Smooth muscle cell (in vitro differentiated cells): ENCODE measurements around the gene PLXNA2. TPM values are rescaled to one million over a fixed set of nuclear protein-coding genes. Genes with fewer than 3 reads are reported as not detected.

ENCODE experiments used
- DNase-seq: peaks from one replicate; lab custom pipeline; 2025; ENCODE audit not compliant: unreplicated experiment; lab: John Stamatoyannopoulos, UW
- H2AFZ ChIP-seq: fragments of 200-600 bp; sonication (generic); 2 replicates; pipeline ENCODE4 v1.6.0; 2016; ENCODE audit warnings: antibody characterized with exemption, low read depth, mild to moderate bottlenecking
- H3F3A ChIP-seq: fragments of 200-600 bp; sonication (generic); 2 replicates; pipeline ENCODE4 v1.6.0; 2017; ENCODE audit warnings: antibody characterized with exemption, low read depth
- H3K27ac ChIP-seq: fragments of 200-600 bp; sonication (generic); 2 replicates; pipeline ENCODE4 v1.5.1; 2016; ENCODE audit warnings: low read depth, mild to moderate bottlenecking
- H3K27me3 ChIP-seq: fragments of 200-600 bp; sonication (generic); 2 replicates; pipeline ENCODE4 v1.6.1; 2016; ENCODE audit warnings: low read depth, mild to moderate bottlenecking
- H3K36me3 ChIP-seq: fragments of 200-600 bp; sonication (generic); 2 replicates; pipeline ENCODE4 v1.5.1; 2016; ENCODE audit warnings: low read depth
- H3K4me1 ChIP-seq: fragments of 200-600 bp; sonication (generic); 2 replicates; pipeline ENCODE4 v1.5.1; 2016; ENCODE audit warnings: low read depth
- H3K4me2 ChIP-seq: fragments of 200-600 bp; sonication (generic); 2 replicates; pipeline ENCODE4 v1.6.0; 2016; ENCODE audit warnings: mild to moderate bottlenecking
- H3K4me3 ChIP-seq: fragments of 200-600 bp; sonication (generic); 2 replicates; pipeline ENCODE4 v1.5.1; 2016; ENCODE audit warnings: mild to moderate bottlenecking
- H3K79me2 ChIP-seq: fragments of 200-600 bp; sonication (generic); 2 replicates; pipeline ENCODE4 v1.6.0; 2016; ENCODE audit warnings: low read depth, mild to moderate bottlenecking
- H3K9ac ChIP-seq: fragments of 200-600 bp; sonication (generic); 2 replicates; pipeline ENCODE4 v1.6.0; 2016; ENCODE audit warnings: low read depth
- H3K9me3 ChIP-seq: fragments of 200-600 bp; sonication (generic); replicated peaks from 2 replicates; pipeline ENCODE4 v1.5.1; 2016; ENCODE audit warnings: low read depth
- H4K20me1 ChIP-seq: fragments of 200-600 bp; sonication (generic); 2 replicates; pipeline ENCODE4 v1.6.0; 2016; ENCODE audit warnings: low read depth
- WGBS: methylation state at CpG from one replicate; pipeline ENCODE4 v1.1.7; 2016; ENCODE audit warnings: low lambda C conversion rate; 5-methylcytosine and 5-hydroxymethylcytosine counted together
- polyA plus RNA-seq: library from polyadenylated mRNA; unstranded; fragments of >200 nt; fragmentation: Nextera tagmentation; extraction: Ambion mirVana; gene quantifications from 2 replicates; pipeline ENCODE4 v1.2.1, GENCODE V29; 2016
- total RNA-seq: library from RNA; depleted of rRNA; stranded (reverse); fragments of >200 nt; gene quantifications from 2 replicates; pipeline ENCODE4 v1.2.3, GENCODE V29; 2014
- TF ChIP-seq, protein P1 (sequence below): fragments of 200-600 bp; sonication (generic); IDR thresholded peaks from 2 replicates; pipeline ENCODE4 v1.5.1; 2017; ENCODE audit warnings: borderline replicate concordance, mild to moderate bottlenecking, antibody characterized with exemption; ENCODE audit not compliant: insufficient read depth, poor library complexity, severe bottlenecking

PLXNA2 gene
- total and polyA plus RNA-seq, 2 experiments from 2014 or later, result 8.2 to 8.7 TPM

DNA sequence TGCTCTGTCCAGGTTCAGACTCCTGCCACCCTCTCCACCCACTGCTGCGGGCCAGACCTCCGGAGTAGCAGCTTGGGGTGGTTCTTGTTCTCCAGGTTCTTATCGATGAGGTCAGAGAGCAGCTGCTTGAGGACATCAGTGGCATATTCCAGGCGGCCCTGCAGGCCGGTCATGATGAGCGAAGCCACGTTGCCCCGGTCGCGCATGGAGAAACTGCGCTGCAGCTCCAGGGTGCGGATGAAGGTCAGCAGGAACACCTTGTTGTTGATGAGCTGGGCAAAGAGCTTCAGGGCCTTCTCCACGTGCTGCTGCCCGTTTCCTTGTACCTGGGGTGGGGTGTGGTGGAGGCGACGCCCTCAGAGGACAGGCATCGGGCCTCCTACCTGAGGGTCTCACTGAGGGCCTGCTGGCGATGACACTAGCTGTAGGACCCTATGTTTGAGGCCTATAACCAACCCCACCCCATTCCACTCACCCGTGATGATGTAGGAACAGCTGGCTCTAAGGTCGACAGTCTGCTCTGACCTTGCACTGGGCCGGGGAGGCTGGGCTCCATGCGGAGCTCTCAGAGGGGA lies 202.1 kb downstream of the PLXNA2 start:
- H3F3A ChIP-seq, result peaks cover 4% of the 10 kb centered on the region
- H3K27me3 ChIP-seq, result no peaks in the 10 kb centered on the region
- no peak for DNase-seq
- no peaks in the 10 kb centered on the region for H3K79me2 ChIP-seq
- no peaks in the 10 kb centered on the region for H4K20me1 ChIP-seq
- H3K4me2 ChIP-seq, result no peak overlapping the region
- TF ChIP-seq, protein P1, sequence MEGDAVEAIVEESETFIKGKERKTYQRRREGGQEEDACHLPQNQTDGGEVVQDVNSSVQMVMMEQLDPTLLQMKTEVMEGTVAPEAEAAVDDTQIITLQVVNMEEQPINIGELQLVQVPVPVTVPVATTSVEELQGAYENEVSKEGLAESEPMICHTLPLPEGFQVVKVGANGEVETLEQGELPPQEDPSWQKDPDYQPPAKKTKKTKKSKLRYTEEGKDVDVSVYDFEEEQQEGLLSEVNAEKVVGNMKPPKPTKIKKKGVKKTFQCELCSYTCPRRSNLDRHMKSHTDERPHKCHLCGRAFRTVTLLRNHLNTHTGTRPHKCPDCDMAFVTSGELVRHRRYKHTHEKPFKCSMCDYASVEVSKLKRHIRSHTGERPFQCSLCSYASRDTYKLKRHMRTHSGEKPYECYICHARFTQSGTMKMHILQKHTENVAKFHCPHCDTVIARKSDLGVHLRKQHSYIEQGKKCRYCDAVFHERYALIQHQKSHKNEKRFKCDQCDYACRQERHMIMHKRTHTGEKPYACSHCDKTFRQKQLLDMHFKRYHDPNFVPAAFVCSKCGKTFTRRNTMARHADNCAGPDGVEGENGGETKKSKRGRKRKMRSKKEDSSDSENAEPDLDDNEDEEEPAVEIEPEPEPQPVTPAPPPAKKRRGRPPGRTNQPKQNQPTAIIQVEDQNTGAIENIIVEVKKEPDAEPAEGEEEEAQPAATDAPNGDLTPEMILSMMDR, result no peak
- no peaks in the 10 kb centered on the region for H3K36me3 ChIP-seq
- H3K9me3 ChIP-seq, result no peaks in the 10 kb centered on the region
- peaks cover 12% of the 10 kb centered on the region for H3K4me1 ChIP-seq
- no peak overlapping the region for H2AFZ ChIP-seq
- H3K27ac ChIP-seq, result no peak overlapping the region
- H3K4me3 ChIP-seq, result no peak overlapping the region
- WGBS, result 94% methylated on average over 22 of the region's 22 CpGs
- no peak overlapping the region for H3K9ac ChIP-seq

- TF ChIP-seq, protein P1, result no peak
- no peaks in the 10 kb centered on the region for H3K27me3 ChIP-seq
- H3K9ac ChIP-seq, result no peak overlapping the region
- H3K27ac ChIP-seq, result no peak overlapping the region
- 97% methylated on average over 9 of the region's 9 CpGs for WGBS
- H2AFZ ChIP-seq, result no peak overlapping the region
- H3K36me3 ChIP-seq, result no peaks in the 10 kb centered on the region
- no peaks in the 10 kb centered on the region for H3K79me2 ChIP-seq
- no peak overlapping the region for H3K4me3 ChIP-seq
- H4K20me1 ChIP-seq, result no peaks in the 10 kb centered on the region
- no peak for DNase-seq
- H3K4me1 ChIP-seq, result peaks cover 10% of the 10 kb centered on the region
- H3K4me2 ChIP-seq, result no peak overlapping the region
- no peaks in the 10 kb centered on the region for H3K9me3 ChIP-seq
- no peaks in the 10 kb centered on the region for H3F3A ChIP-seq
Observed at GRCh38 chr1:208041505-208041904, 202.7 kb downstream of the PLXNA2 start.

GRCh38 chr1:208040821-208041297 lies 203.3 kb downstream of the PLXNA2 start:
- H3K4me2 ChIP-seq, result no peak overlapping the region
- H4K20me1 ChIP-seq, result no peaks in the 10 kb centered on the region
- no peaks in the 10 kb centered on the region for H3K79me2 ChIP-seq
- no peak overlapping the region for H2AFZ ChIP-seq
- no peak for DNase-seq
- H3K9me3 ChIP-seq, result no peaks in the 10 kb centered on the region
- H3K27me3 ChIP-seq, result no peaks in the 10 kb centered on the region
- no peak overlapping the region for H3K9ac ChIP-seq
- H3K4me1 ChIP-seq, result peaks cover 10% of the 10 kb centered on the region
- TF ChIP-seq, protein P1, result no peak
- WGBS, result 79% methylated on average over 6 of the region's 6 CpGs
- H3K36me3 ChIP-seq, result no peaks in the 10 kb centered on the region
- no peaks in the 10 kb centered on the region for H3F3A ChIP-seq
- H3K27ac ChIP-seq, result no peak overlapping the region
- H3K4me3 ChIP-seq, result no peak overlapping the region
